Amygdala (tissue), 56 donors: Measurements from ENCODE around the gene RAB6B.

Source experiments
- DNase-seq, 56 donors: peaks; one replicate each; lab custom pipeline; 2025; lab: John Stamatoyannopoulos, UW

The RAB6B gene

GRCh38 chr3:133825969-133826727 is 69.5 kb downstream of the RAB6B start:
- DNase-seq: no peak

DNA sequence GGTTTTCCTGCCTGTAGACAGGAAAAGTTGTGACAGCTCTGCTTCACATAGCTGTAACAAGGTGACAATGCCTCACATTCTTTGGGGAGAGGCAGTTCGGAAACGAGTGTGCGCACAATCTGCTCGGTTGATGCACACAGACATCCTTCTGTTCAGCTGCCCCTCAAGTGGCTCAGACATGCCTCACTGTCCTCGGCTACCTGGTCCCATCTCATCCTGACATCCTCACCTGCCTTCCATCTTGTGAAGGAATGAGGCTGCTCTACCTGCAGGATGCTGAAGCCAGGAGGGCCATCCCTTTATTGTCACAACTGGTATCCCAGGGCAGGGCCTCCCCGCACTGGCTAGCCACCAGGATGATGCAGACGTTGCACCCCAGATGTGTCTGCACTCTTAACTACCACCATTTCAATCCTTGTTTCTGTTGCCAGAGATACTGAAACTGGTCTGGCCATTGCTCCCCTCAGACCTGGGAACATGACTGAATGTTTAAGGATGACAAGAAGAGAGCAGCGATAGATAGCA is 70.7 kb downstream of the RAB6B start:
- DNase-seq: no peak

DNA sequence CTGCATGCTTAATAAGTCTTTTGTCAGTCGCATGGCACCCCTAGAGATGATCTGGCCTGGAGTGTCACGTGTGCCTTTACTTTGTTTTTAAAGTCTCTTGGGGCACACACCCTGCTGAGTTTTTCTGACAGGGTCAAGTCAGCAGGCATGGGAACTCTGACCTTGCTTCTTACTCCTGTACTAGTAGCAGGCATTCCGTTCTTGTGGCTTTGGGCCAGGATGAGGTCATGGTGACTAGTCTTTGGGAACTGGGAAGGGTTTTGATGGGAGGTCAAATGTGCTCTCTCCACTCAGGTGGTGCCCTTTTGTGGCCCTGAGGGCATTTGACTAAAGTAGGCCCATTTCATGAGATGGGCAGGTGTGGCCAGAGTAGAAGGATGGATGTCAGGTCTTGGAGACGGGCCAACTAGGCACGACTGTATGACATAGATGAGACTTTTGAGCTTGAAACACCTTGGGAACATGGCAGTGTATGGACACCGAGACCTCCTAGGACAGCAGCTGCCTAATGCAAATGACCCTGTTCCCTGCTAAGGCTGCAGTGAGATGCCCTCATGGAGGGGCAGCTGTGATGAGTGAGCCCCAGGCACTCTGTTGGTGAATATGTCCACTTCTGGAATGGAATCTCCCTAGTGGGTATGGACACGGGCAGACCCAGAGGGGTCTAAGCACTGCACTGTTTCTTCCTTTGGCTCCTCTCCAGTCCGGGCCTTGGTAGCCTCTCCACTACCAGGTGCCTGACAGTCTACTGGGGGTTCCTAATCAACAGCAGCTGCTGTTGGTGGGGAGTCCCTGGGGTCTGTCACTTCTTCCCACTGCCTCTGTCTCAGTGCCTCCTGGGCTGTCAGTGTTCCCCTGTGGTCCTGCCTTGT is 73.7 kb downstream of the RAB6B start:
- DNase-seq: peak in 7 of 56 donors; percentile 8 to 80 (median 31)

DNA sequence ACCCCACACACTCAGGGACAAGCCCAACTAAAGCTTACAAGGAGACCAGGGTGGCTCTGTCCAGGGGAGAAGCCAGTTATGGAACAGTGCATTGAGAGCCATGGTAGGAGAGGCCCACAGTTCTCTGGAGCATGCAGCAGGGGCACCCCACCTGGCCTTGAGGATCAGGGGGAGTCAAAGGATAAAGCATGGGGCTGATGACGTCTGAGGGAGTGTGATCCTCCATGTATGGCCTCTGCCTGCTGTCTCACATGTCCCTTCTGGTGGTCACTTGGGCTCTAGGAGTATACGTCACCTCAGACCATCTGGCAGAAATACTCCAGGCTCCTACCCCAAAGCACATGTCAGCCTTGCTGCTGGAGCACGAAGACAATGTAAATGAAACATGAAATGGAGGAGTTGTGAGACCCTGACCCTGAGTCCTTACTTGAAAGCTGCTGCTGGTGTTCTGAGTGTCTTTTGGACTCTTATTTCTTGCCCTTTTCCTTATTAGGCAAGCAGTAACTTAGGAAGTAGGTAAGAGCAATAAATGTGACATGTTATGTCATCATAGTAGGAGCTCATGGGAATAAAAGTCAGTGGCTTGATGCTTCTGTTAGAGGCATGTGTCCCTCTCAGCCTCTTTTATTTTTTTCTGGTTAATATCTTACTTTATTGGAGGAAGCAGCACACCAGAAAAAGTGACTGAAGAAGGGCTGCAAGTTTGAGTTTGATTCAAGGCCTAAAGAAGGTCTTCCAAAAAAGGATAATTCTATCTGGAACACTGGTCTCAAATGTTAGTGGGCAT is 74.6 kb downstream of the RAB6B start:
- DNase-seq: no peak

DNA sequence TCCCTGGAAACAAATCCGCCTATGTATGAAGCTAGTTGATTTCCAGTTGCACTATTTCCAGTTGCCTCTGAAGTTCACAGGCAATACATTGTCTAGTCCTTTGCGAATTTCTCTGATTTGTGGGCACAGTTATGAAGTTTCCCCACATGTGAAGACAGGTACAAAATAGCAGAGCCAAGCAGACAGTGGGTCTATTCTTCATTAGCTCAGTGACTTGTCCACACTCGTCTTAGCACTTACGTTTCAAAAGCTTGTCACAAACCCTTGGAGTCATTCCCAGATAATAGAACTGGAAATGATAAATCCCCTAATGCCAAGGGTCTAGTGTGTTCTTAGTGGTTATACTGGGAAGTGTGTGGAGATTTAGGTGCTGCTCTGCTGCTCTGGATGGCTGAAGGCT is 75.6 kb downstream of the RAB6B start:
- DNase-seq: no peak

GRCh38 chr3:133815386-133815785 is 80.3 kb downstream of the RAB6B start:
- DNase-seq: no peak

GRCh38 chr3:133812872-133813271 is 82.8 kb downstream of the RAB6B start:
- no peak for DNase-seq

DNA sequence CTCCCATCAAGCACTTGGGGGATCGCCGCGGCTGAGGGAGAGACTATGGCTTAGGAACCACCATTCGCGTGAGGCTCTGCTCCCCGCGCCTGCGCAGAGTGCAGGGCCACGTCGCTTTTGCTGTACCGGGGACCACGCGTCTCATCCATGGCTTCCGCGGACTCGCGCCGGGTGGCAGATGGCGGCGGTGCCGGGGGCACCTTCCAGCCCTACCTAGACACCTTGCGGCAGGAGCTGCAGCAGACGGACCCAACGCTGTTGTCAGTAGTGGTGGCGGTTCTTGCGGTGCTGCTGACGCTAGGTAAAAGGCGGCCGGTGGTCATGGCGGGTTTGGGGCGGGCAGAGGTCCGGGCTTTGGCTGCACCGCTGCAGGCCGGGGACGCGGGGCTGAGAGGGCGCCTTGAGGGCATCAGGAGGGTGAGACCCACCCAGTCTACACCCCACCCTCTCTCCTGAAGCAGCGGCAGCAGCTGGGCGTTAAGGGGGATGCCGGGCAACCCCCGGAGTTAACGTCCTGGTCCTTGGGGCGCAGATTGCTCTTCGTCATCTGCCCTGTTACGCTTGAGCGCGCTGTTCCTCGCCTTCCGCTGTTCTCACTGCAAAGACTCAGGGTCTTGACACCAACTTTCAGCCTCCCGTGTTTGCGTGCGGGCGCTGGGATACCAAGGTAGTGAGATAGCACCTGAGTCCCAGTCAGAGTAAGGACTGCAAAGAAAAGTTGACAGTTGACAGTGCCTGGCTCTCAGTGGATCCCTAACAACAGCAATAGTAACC is 89.8 kb downstream of the RAB6B start, which contains the start of gene SRPRB:
Gene SRPRB (plus strand): TSS at position 114 of the 774 bp plus-strand sequence. CDS start 34 bp downstream, at position 148.
- DNase-seq: peak; percentile 20 to 97 (median 90)

DNA sequence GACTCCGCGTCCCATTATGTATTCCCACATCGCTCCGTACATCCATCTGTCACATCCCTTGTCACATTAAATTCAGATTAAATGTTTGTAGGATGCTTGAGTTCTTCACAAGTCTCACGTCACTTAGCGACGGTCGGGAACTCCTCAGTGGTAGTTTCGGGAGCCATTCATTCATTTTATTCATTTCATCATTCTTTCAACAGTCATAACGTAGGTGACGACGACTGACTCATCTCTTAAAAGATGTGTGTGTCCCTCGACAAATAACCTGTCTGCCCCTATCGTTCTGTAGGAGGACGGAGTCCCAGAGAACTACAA is 90.3 kb downstream of the RAB6B start:
- DNase-seq: no peak

GRCh38 chr3:133804896-133805295 is 90.8 kb downstream of the RAB6B start:
- DNase-seq: no peak

GRCh38 chr3:133803469-133803868 is 92.2 kb downstream of the RAB6B start:
- no peak for DNase-seq

- DNase-seq: peak in 1 of 56 donors; percentile 11
Measured at GRCh38 chr3:133799794-133800585, 95.7 kb downstream of the RAB6B start.

GRCh38 chr3:133797396-133798105 is 98.1 kb downstream of the RAB6B start:
- DNase-seq: no peak

GRCh38 chr3:133792171-133792763 is 103.4 kb downstream of the RAB6B start:
- DNase-seq: no peak

DNA sequence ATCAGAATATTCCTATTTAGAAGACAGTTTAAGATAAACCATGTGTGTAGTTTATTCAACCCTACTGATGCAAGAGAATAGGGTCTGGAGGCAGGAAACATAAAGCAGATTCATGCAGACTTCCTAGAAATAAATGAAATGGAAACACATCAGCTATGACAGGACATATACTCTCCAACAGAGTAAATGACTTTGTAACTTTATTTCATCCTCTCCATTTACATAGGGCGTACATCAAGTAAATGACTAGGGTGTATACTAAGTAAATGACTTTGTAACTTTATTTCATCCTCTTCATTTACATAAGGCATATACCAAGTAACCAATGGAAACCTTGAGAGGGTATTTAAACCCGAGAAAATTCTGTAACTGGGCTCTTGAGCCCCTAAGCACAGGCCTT is 107.7 kb downstream of the RAB6B start:
- no peak for DNase-seq

DNA sequence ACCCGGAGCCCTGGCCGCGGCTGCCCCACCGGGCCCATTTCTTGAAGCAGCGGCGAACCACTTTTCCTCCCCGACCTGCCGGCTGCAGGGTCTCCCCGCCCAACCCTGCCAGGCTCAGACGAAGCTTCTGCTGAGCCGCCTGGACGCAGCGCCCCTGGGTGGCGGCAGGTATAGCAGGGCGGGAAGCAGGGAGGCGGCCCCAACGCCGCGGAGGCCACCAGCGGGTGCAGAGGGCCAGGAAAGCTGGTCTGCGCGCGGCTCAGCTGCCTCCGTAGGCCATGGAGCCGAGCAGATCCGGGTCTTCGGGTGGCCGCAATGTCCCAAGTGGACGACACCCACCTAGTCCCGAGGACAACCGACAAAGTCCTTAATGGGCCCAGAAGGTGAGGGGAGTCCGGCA is 111.9 kb downstream of the RAB6B start:
- DNase-seq: no peak

- no peak for DNase-seq
Measured at GRCh38 chr3:133782454-133782853, 113.2 kb downstream of the RAB6B start.

GRCh38 chr3:133781570-133781969 is 114.1 kb downstream of the RAB6B start:
- DNase-seq: no peak
